ENCODE measurements around the gene ASTE1. TPM values are rescaled to one million over a fixed set of nuclear protein-coding genes. Genes with fewer than 3 reads are reported as not detected.

Gene ASTE1
- total RNA-seq, 4 donors from 2014 or later: 7.9 to 13.1 (median 9.7) TPM

GRCh38 chr3:130997289-130997688 is 29.3 kb downstream of the ASTE1 start:
- intact Hi-C loops (cut with DNase I): no loop called here
- Histone ChIP-seq H3K9me3 (no peaks in the 10 kb centered on the region), H3K27ac (no peak overlapping the region), H3K36me3 (peaks cover 0 to 2% of the 10 kb centered on the region in 2 donors), H3K27me3 (no peaks in the 10 kb centered on the region), H3K4me3 (replicated peaks in 1 of 3) (no peak overlapping the region), H3K4me1 (no peaks in the 10 kb centered on the region)
- DNase-seq: no peak
- no peak for TF ChIP-seq POLR2A (IDR thresholded peaks at IDR 0.05)
- TF ChIP-seq, protein P1, sequence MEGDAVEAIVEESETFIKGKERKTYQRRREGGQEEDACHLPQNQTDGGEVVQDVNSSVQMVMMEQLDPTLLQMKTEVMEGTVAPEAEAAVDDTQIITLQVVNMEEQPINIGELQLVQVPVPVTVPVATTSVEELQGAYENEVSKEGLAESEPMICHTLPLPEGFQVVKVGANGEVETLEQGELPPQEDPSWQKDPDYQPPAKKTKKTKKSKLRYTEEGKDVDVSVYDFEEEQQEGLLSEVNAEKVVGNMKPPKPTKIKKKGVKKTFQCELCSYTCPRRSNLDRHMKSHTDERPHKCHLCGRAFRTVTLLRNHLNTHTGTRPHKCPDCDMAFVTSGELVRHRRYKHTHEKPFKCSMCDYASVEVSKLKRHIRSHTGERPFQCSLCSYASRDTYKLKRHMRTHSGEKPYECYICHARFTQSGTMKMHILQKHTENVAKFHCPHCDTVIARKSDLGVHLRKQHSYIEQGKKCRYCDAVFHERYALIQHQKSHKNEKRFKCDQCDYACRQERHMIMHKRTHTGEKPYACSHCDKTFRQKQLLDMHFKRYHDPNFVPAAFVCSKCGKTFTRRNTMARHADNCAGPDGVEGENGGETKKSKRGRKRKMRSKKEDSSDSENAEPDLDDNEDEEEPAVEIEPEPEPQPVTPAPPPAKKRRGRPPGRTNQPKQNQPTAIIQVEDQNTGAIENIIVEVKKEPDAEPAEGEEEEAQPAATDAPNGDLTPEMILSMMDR (IDR thresholded peaks at IDR 0.05): no peak
- 92 to 96% methylated on average over 7 of the region's 7 CpGs for WGBS, 2 donors

DNA sequence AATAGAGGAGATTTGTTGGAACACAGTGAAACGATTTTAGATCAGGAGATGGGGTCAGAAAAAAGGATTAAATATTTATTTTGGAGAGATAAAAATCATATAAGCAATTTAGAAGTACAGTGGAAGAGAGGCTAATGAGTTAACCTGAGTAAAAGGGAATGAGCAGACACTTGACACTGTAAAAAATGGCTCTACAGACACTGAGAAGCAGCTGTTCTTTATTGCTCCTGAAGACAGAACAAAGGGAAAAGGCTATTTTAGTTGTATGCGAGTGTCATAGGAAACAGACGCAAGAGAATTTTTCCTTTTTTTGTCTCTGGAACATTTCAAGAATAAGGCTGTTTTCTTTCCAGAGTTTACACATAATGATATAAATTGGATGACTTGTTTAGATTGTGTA is 34.3 kb downstream of the ASTE1 start:
- Histone ChIP-seq H3K4me1 (peaks cover 0 to 4% of the 10 kb centered on the region in 2 donors), H3K36me3 (peaks cover 0 to 2% of the 10 kb centered on the region in 2 donors), H3K27me3 (no peaks in the 10 kb centered on the region), H3K9me3 (no peaks in the 10 kb centered on the region), H3K27ac (no peak overlapping the region), H3K4me3 (replicated peaks in 1 of 3) (no peak overlapping the region)
- WGBS, 2 donors: 86 to 90% methylated on average over 3 of the region's 3 CpGs
- DNase-seq: no peak
- intact Hi-C loops (cut with DNase I): no loop called here
- TF ChIP-seq POLR2A (IDR thresholded peaks at IDR 0.05): no peak
- TF ChIP-seq, protein P1 (IDR thresholded peaks at IDR 0.05): no peak

DNA sequence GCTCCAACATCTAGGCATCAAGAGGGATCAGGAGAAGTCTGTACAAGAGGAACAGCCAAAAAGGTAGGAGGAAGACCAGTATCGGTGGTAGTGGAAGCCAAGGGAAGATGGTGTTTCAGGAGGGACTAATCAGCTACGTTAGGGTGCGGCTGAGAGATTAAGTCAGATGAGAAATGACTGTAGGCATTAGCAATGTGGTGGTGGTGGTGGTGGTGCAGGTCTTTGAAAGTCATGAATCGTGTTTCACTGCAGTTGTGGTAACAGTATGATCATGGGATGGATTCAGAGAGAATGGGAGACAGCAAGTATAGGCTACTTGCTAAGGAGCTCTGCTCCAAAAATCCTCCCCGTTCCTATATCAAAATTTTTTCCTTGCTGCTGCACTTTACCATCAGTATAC is 35.5 kb downstream of the ASTE1 start:
- Histone ChIP-seq H3K27me3 (no peaks in the 10 kb centered on the region), H3K4me1 (peaks cover 0 to 4% of the 10 kb centered on the region in 2 donors), H3K36me3 (peaks cover 0 to 2% of the 10 kb centered on the region in 2 donors), H3K4me3 (replicated peaks in 1 of 3) (no peak overlapping the region), H3K27ac (no peak overlapping the region), H3K9me3 (no peaks in the 10 kb centered on the region)
- WGBS, 2 donors: 92 to 96% methylated on average over 5 of the region's 5 CpGs
- TF ChIP-seq, protein P1 (IDR thresholded peaks at IDR 0.05): no peak
- no peak for TF ChIP-seq POLR2A (IDR thresholded peaks at IDR 0.05)
- no peak for DNase-seq
- intact Hi-C loops (cut with DNase I): no loop called here

- Histone ChIP-seq H3K36me3 (peaks cover 0 to 2% of the 10 kb centered on the region in 2 donors), H3K4me3 (replicated peaks in 1 of 3) (no peak overlapping the region), H3K27me3 (no peaks in the 10 kb centered on the region), H3K27ac (no peak overlapping the region), H3K4me1 (peaks cover 0 to 4% of the 10 kb centered on the region in 2 donors), H3K9me3 (no peaks in the 10 kb centered on the region)
- intact Hi-C loops (cut with DNase I): no loop called here
- WGBS, 2 donors: 33 to 37% methylated on average over 5 of the region's 5 CpGs
- no peak for TF ChIP-seq POLR2A (IDR thresholded peaks at IDR 0.05)
- TF ChIP-seq, protein P1 (IDR thresholded peaks at IDR 0.05): no peak
- no peak for DNase-seq
Observed at GRCh38 chr3:130990282-130990681, 36.3 kb downstream of the ASTE1 start.

DNA sequence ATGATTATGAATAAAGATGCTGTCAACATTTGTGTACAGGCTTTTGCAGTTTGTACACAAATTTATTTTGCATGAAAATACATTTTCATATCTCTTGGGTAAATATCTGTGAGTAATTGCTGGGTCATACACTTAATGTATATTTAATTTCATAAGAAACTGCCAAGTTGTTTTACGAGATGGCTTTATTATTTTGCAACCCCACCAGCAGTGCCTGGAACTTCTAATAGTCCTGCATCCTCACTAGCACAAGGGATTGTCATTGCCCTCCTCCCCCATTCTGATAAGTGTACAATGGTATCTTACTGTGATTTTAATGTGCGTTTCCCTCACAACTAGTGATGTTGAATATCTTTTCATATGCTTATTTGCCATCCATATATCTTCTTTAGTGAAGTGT is 45.2 kb downstream of the ASTE1 start:
- TF ChIP-seq, protein P1 (IDR thresholded peaks at IDR 0.05): no peak
- no peak for TF ChIP-seq POLR2A (IDR thresholded peaks at IDR 0.05)
- WGBS, 2 donors: 91 to 93% methylated on average over 2 of the region's 2 CpGs
- no peaks in the 10 kb centered on the region for H3K36me3 ChIP-seq
- DNase-seq: no peak
- H3K9me3 ChIP-seq: no peaks in the 10 kb centered on the region
- H3K27me3 ChIP-seq: no peaks in the 10 kb centered on the region
- H3K4me1 ChIP-seq: no peaks in the 10 kb centered on the region
- H3K27ac ChIP-seq: no peak overlapping the region
- intact Hi-C loops (cut with DNase I): no loop called here
- H3K4me3 ChIP-seq (replicated peaks in 1 of 3): no peak overlapping the region

All from thyroid gland (tissue), 4 donors.